Measurements from ENCODE around the gene LPCAT1.

DNA sequence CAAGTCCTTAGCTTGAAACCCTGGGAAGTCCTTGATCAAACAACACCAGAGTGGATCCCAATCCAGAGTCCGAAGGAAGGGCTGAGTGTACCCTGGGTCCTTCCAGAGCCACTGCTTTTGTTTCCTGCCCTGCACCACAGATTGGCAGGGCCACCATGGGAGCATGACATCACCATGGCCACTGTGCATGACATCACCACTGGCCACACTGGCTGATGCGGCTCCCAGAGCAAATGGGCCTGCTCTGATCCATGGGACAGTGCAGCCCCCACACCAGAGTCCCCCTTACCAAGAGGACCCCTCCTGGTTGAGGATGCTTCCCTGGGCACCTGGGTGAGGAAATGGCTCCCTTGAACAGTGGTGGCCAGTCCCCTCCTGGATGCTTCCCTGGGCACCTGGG, 88.4 kb downstream of the LPCAT1 start:
- TF ChIP-seq CTCF (IDR thresholded peaks at IDR 0.05) (no peak), POLR2A (IDR thresholded peaks at IDR 0.05) (no peak), POLR2AphosphoS5 (IDR thresholded peaks at IDR 0.05) (no peak), EP300 (IDR thresholded peaks at IDR 0.05) (no peak)

Data from stomach (tissue), 4 donors.